Upper lobe of right lung (tissue), 1 donor: ENCODE results near the gene TMPRSS11E. TPM values are rescaled to one million over a fixed set of nuclear protein-coding genes. Genes with fewer than 3 reads are reported as not detected.

Experiments
- ATAC-seq: fragments of 200-7000 bp; cut with Tn5 transposase; one replicate; pipeline ENCODE4 v1.9.1; 2020; ENCODE audit warnings: mild to moderate bottlenecking, moderate library complexity
- DNase-seq: peaks from one replicate; pipeline ENCODE4 v3.0.0-alpha.2; 2020
- H3K27ac ChIP-seq: fragments of 200-600 bp; one replicate; pipeline ENCODE4 v1.8.0; 2022
- H3K27me3 ChIP-seq: fragments of 200-600 bp; one replicate; pipeline ENCODE4 v1.8.0; 2022; ENCODE audit warnings: mild to moderate bottlenecking
- H3K36me3 ChIP-seq: fragments of 200-600 bp; one replicate; pipeline ENCODE4 v1.8.0; 2022
- H3K4me1 ChIP-seq: fragments of 200-600 bp; one replicate; pipeline ENCODE4 v1.8.0; 2022
- H3K4me3 ChIP-seq: fragments of 200-600 bp; one replicate; pipeline ENCODE4 v1.8.0; 2022; ENCODE audit warnings: mild to moderate bottlenecking
- H3K9me3 ChIP-seq: fragments of 200-600 bp; one replicate; pipeline ENCODE4 v1.8.0; 2022
- intact Hi-C: fragments of 100-400 bp; cut with DNase I; formaldehyde crosslinking; loops from one replicate; pipeline ENCODE4 v1.11.0; 2022
- total RNA-seq: library from RNA; stranded (reverse); fragmentation: NEBNext Ultra II Directional; extraction: Animal tissue kit (Norgen Biotek cat#: 25700); gene quantifications from one replicate; pipeline ENCODE4 v1.2.1, GENCODE V29; 2021
- TF ChIP-seq, protein P1 (sequence below): fragments of 200-600 bp; IDR thresholded peaks from one replicate; pipeline ENCODE4 v1.8.0; 2022; ENCODE audit warnings: antibody characterized with exemption
- donor health status: DM: no; HTN: yes; CAD: no; lungs with severe emphysema.

Gene TMPRSS11E
- total RNA-seq, 1 donor from 2014 or later: not detected

DNA sequence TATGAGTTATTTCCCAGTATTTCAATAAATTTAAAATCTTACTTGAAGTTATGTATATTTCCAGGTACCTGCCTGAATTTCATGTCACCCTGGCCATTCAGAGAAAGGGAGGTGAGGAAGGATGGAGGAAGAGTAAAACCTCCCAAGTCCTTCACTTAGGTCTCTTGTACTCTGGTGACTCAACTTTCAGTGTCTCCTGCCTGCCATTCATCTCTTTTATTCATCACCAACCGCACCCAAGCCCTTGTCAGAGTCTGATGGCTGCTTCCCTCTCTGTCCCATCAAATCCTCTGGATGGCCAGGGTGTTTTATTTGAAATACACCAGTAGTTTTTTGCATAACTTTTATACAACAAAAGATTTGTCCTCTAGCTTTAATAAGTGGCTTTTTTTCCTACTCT lies 17.8 kb downstream of the TMPRSS11E start:
- Histone ChIP-seq H3K9me3 (no peaks in the 10 kb centered on the region), H3K4me1 (no peaks in the 10 kb centered on the region), H3K27me3 (no peaks in the 10 kb centered on the region), H3K27ac (no peak overlapping the region), H3K4me3 (no peak overlapping the region), H3K36me3 (no peaks in the 10 kb centered on the region)
- DNase-seq: no peak
- intact Hi-C loops: no loop called here
- TF ChIP-seq, protein P1, sequence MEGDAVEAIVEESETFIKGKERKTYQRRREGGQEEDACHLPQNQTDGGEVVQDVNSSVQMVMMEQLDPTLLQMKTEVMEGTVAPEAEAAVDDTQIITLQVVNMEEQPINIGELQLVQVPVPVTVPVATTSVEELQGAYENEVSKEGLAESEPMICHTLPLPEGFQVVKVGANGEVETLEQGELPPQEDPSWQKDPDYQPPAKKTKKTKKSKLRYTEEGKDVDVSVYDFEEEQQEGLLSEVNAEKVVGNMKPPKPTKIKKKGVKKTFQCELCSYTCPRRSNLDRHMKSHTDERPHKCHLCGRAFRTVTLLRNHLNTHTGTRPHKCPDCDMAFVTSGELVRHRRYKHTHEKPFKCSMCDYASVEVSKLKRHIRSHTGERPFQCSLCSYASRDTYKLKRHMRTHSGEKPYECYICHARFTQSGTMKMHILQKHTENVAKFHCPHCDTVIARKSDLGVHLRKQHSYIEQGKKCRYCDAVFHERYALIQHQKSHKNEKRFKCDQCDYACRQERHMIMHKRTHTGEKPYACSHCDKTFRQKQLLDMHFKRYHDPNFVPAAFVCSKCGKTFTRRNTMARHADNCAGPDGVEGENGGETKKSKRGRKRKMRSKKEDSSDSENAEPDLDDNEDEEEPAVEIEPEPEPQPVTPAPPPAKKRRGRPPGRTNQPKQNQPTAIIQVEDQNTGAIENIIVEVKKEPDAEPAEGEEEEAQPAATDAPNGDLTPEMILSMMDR: no peak
- ATAC-seq: no peak

DNA sequence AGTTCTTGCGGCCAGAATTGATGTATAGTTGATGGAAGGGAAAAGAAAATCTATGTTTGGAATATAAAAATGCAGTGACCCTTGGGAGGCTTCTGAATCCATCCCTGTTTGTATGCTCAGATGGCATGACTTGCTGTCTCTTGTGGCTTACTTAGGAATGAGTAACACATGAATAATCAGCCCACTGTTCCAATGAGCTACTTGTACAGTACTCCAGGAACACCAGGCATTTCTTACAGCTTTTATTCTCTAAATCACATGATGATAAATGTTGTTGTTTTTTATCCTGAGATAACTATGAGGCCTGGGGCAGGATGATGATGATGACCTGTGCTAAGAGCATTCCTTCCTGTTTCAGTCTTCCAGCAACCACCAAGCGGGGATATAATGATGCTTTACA lies 18.9 kb downstream of the TMPRSS11E start:
- DNase-seq (no peak), ATAC-seq (no peak)
- no peak overlapping the region for H3K27ac ChIP-seq
- no peaks in the 10 kb centered on the region for H3K4me1 ChIP-seq
- no peak overlapping the region for H3K4me3 ChIP-seq
- H3K9me3 ChIP-seq: no peaks in the 10 kb centered on the region
- TF ChIP-seq, protein P1: no peak
- H3K27me3 ChIP-seq: no peaks in the 10 kb centered on the region
- no peaks in the 10 kb centered on the region for H3K36me3 ChIP-seq
- intact Hi-C loops: no loop called here

DNA sequence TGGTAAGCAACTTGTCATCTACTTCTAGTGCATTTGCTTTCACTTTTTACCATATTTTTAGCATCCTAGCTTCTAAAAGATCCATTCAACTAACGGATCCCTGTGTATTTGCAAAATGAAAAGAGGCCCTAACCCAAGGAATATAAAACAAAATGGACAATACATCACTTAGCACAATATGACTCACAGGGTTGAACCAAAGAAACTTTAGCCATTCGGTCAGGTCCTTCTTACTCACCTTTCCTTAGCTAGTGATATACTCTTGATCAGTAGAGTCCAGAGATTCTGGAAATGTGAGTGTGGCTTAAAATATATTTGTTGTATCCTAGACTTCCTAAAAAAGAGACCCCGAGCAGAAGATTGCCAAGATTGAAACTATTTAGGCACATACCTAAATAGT lies 19.5 kb downstream of the TMPRSS11E start:
- intact Hi-C loops: no loop called here
- H3K4me3 ChIP-seq: no peak overlapping the region
- TF ChIP-seq, protein P1: no peak
- H3K36me3 ChIP-seq: no peaks in the 10 kb centered on the region
- no peak overlapping the region for H3K27ac ChIP-seq
- ATAC-seq: no peak
- no peaks in the 10 kb centered on the region for H3K27me3 ChIP-seq
- no peak for DNase-seq
- no peaks in the 10 kb centered on the region for H3K4me1 ChIP-seq
- H3K9me3 ChIP-seq: no peaks in the 10 kb centered on the region

DNA sequence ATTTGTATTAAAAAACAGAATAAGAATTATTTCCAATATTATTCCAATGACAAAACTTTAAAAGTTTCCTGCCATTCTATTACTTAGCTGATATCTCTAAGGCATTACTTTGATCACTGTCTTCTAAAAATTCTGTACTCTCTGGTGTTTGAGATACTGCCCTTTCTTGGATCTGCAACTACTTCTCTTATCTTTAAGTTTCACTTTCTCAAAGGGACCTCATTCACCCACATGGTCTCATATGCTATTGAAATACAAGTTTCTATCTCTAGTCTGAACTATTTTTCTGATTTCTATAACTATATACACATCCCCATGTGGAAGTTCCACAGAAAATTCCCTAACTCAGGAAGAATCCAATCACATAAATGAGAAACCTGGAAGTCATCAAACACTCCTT lies 22.2 kb downstream of the TMPRSS11E start:
- TF ChIP-seq, protein P1: no peak
- Histone ChIP-seq H3K36me3 (no peaks in the 10 kb centered on the region), H3K9me3 (no peaks in the 10 kb centered on the region), H3K4me3 (no peak overlapping the region), H3K4me1 (no peaks in the 10 kb centered on the region), H3K27me3 (no peaks in the 10 kb centered on the region), H3K27ac (no peak overlapping the region)
- DNase-seq: no peak
- intact Hi-C loops: no loop called here
- no peak for ATAC-seq

DNA sequence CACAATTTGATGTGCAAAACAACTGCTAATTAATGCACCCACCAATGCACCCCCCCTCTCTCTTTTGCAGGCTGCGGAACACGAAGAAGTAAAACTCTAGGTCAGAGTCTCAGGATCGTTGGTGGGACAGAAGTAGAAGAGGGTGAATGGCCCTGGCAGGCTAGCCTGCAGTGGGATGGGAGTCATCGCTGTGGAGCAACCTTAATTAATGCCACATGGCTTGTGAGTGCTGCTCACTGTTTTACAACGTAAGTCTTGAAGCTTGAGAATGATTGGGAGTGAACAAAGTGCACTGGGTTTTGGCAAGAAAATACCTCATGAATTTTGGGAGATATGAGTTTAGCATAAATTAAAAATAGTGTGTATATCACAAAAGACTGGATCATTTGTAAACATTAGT lies 28.9 kb downstream of the TMPRSS11E start:
- no peak overlapping the region for H3K4me3 ChIP-seq
- H3K27ac ChIP-seq: no peak overlapping the region
- H3K4me1 ChIP-seq: no peaks in the 10 kb centered on the region
- H3K9me3 ChIP-seq: no peaks in the 10 kb centered on the region
- no peaks in the 10 kb centered on the region for H3K36me3 ChIP-seq
- ATAC-seq (no peak), DNase-seq (no peak)
- H3K27me3 ChIP-seq: no peaks in the 10 kb centered on the region
- TF ChIP-seq, protein P1: no peak
- intact Hi-C loops: no loop called here

DNA sequence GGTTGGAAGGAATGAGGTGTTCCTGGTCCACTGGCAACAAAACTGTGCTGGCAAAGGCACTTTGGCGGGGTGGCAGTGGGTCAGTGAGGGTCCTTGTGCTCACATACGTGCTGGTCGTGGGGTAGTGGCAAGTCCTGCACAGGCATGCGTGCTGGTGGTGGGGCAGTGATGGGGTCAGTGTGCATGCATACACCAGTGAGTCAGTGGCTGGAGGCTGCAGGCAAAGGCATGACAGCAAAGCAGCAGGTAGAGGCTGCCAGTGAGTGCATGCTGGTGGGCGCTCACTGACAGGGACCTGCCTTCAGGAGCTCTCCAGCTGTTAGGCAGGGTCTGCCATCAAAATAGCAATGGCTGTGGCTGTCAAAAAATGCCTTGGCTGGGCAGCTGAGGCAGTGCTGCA lies 42.1 kb downstream of the TMPRSS11E start:
- no peak for ATAC-seq
- no peak overlapping the region for H3K27ac ChIP-seq
- H3K36me3 ChIP-seq: no peaks in the 10 kb centered on the region
- no peak overlapping the region for H3K4me3 ChIP-seq
- intact Hi-C loops: no loop called here
- DNase-seq: no peak
- TF ChIP-seq, protein P1: no peak
- H3K27me3 ChIP-seq: no peaks in the 10 kb centered on the region
- H3K9me3 ChIP-seq: no peaks in the 10 kb centered on the region
- no peaks in the 10 kb centered on the region for H3K4me1 ChIP-seq
